Fibroblast of villous mesenchyme (primary cell): Measurements from ENCODE around the gene ASB3. TPM values are rescaled to one million over a fixed set of nuclear protein-coding genes. Genes with fewer than 3 reads are reported as not detected.

ENCODE experiments used
- DNase-seq: peaks from one replicate; pipeline ENCODE4 v3.0.0-alpha.2; 2010; ENCODE audit warnings: low read depth
- H3K4me3 ChIP-seq: 2 replicates; pipeline ENCODE4 v1.5.1; 2011; ENCODE audit warnings: low read depth, mild to moderate bottlenecking, low read length
- total RNA-seq: library from RNA; depleted of rRNA; stranded (reverse); fragments of >200 nt; gene quantifications from 2 replicates; pipeline ENCODE4 v1.2.3, GENCODE V29; 2012
- TF ChIP-seq, protein P1 (sequence below): IDR thresholded peaks from 2 replicates; pipeline ENCODE4 v1.5.1; 2012; ENCODE audit warnings: low read depth, mild to moderate bottlenecking, low read length; ENCODE audit not compliant: insufficient read depth

Gene ASB3
- total RNA-seq, 1 donor, result 34.1 TPM

GRCh38 chr2:53697092-53697491 lies 89.7 kb downstream of the ASB3 start:
- H3K4me3 ChIP-seq, result no peak overlapping the region
- no peak for DNase-seq
- TF ChIP-seq, protein P1, sequence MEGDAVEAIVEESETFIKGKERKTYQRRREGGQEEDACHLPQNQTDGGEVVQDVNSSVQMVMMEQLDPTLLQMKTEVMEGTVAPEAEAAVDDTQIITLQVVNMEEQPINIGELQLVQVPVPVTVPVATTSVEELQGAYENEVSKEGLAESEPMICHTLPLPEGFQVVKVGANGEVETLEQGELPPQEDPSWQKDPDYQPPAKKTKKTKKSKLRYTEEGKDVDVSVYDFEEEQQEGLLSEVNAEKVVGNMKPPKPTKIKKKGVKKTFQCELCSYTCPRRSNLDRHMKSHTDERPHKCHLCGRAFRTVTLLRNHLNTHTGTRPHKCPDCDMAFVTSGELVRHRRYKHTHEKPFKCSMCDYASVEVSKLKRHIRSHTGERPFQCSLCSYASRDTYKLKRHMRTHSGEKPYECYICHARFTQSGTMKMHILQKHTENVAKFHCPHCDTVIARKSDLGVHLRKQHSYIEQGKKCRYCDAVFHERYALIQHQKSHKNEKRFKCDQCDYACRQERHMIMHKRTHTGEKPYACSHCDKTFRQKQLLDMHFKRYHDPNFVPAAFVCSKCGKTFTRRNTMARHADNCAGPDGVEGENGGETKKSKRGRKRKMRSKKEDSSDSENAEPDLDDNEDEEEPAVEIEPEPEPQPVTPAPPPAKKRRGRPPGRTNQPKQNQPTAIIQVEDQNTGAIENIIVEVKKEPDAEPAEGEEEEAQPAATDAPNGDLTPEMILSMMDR, result no peak

DNA sequence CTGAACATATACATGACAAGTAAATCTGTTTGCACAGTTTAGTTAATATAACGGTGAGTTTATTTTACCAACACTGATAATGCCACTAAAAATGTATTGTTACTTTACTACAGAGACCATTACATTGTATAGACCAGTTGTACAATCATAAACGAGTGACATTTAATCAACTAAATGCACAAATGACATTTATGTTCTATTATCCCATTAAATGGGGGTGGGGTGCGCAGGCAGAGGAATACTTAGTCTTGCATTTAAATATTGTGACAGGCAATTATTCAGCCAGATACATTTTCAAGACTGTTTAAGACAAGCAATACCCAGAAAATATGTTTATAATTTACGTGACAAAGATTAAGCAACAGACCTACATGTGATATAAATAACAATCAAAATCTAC lies 91.2 kb downstream of the ASB3 start:
- no peak overlapping the region for H3K4me3 ChIP-seq
- TF ChIP-seq, protein P1, result no peak
- no peak for DNase-seq

- H3K4me3 ChIP-seq, result no peak overlapping the region
- no peak for DNase-seq
- TF ChIP-seq, protein P1, result no peak
Observed at GRCh38 chr2:53694096-53694771, 92.5 kb downstream of the ASB3 start.

- H3K4me3 ChIP-seq, result no peak overlapping the region
- DNase-seq, result no peak
- TF ChIP-seq, protein P1, result no peak
Observed at GRCh38 chr2:53690876-53691275, 95.9 kb downstream of the ASB3 start.

DNA sequence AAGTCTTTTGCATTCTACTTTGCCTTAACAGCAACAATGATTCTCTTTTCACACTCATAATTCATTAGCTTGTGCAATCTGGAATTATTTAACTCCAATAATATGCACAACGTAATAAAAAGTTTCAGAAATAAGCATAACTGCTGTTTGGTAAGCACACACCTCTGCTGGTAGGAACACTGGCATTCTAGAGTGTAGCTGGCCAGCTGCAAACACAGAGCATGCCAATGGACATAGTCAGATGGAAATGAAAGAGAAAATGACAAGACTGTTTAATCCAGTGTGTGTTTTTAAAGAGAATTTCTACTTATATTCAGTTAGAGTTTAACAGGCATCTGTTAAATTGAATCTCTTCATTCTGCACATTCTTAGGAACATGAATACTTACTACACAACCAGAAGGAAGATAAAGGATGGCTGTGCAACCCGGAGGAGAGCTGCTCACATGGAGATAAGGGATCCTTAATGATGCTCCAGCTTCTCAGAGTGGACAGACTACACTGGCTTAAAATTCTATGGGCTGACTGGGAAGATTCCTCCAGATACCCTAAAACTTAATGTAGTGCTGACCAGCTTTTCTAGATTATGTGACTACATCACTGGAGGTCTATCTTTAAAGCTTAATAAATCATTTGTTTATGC lies 113.8 kb downstream of the ASB3 start:
- TF ChIP-seq, protein P1, result no peak
- peak; percentile 39 for DNase-seq
- H3K4me3 ChIP-seq, result no peak overlapping the region

DNA sequence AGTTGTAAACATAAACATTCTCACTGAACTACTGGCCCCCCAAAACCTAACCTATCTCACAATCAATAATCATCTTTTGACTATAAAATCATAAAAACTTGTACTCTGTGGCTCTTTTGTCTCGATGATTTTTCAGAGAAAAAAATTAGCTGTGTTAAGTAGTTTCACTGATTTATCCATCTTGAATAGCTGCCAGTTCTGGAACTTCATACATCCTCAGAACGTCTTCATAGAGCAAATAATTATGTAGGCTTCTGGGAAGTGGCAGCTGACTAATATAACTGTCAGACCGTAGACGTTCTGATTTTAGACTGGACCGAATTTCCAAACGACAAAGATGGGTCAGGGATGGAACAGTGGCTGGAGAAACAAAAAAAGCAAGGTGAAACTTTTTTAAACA lies 116.4 kb downstream of the ASB3 start:
- TF ChIP-seq, protein P1, result no peak
- DNase-seq, result peak; percentile 80
- H3K4me3 ChIP-seq, result no peak overlapping the region
